A673 (cell line): ENCODE results near the gene ZDHHC19. TPM values are rescaled to one million over a fixed set of nuclear protein-coding genes. Genes with fewer than 3 reads are reported as not detected.

Source experiments
- BruUV-seq: library from RNA; stranded (reverse); fragments of 400-500 nt; replicated peaks from 2 replicates; lab custom pipeline; 2021; lab: Mats Ljungman, UMichigan
- CTCF ChIA-PET: fragments of 300-600 bp; sonication (Branson Sonifier 250); formaldehyde crosslinking; loops from one replicate; lab custom pipeline; 2022; ENCODE audit warnings: antibody characterized with exemption; lab: Charles Lee
- POLR2A ChIA-PET: fragments of 300-600 bp; sonication (Branson Sonifier 250); formaldehyde crosslinking; loops from one replicate; lab custom pipeline; 2022; ENCODE audit warnings: antibody characterized with exemption; ENCODE audit not compliant: low non-redundant PET; lab: Charles Lee
- DNase-seq: peaks from one replicate; pipeline ENCODE4 v3.0.0-alpha.2; 2015; ENCODE audit warnings: low spot score
- H3K27ac ChIP-seq: fragments of 200-600 bp; sonication (generic); 2 replicates; pipeline ENCODE4 v1.5.1; 2016; ENCODE audit warnings: mixed run types, low read depth, mild to moderate bottlenecking, mixed read lengths, antibody characterized with exemption, low read length; ENCODE audit not compliant: poor library complexity, severe bottlenecking
- H3K27me3 ChIP-seq: fragments of 200-600 bp; sonication (generic); replicated peaks from 2 replicates; pipeline ENCODE4 v1.6.1; 2017; ENCODE audit warnings: mixed run types, low read depth, mild to moderate bottlenecking, mixed read lengths, antibody characterized with exemption, low read length; ENCODE audit not compliant: insufficient read depth, poor library complexity
- H3K36me3 ChIP-seq: fragments of 200-600 bp; sonication (generic); 2 replicates; pipeline ENCODE4 v1.6.1; 2016; ENCODE audit warnings: mixed run types, mild to moderate bottlenecking, mixed read lengths, antibody characterized with exemption, low read length; ENCODE audit not compliant: insufficient read depth, poor library complexity, severe bottlenecking
- H3K4me1 ChIP-seq: fragments of 200-600 bp; sonication (generic); 2 replicates; pipeline ENCODE4 v1.6.1; 2017; ENCODE audit warnings: mixed run types, mild to moderate bottlenecking, mixed read lengths, antibody characterized with exemption, low read length; ENCODE audit not compliant: insufficient read depth, poor library complexity, severe bottlenecking
- H3K4me3 ChIP-seq: fragments of 200-600 bp; sonication (generic); 2 replicates; pipeline ENCODE4 v1.5.1; 2016; ENCODE audit warnings: low read depth, mixed run types, mild to moderate bottlenecking, mixed read lengths, low read length; ENCODE audit not compliant: poor library complexity, severe bottlenecking
- H3K9me3 ChIP-seq: fragments of 200-600 bp; sonication (generic); 2 replicates; pipeline ENCODE4 v1.6.1; 2016; ENCODE audit warnings: mixed run types, low read depth, mild to moderate bottlenecking, mixed read lengths, antibody characterized with exemption, low read length; ENCODE audit not compliant: poor library complexity, severe bottlenecking
- CTCF ChIP-seq: fragments of 300-800, 200-600 bp; sonication (generic); conservative IDR thresholded peaks from 2 replicates; pipeline ENCODE4 v1.5.1; 2017; ENCODE audit warnings: low read depth, mild to moderate bottlenecking, antibody characterized with exemption, low read length, moderate library complexity, mixed read lengths
- EZH2 ChIP-seq: fragments of 200-600 bp; sonication (generic); IDR thresholded peaks from 2 replicates; pipeline ENCODE4 v1.6.1; 2017; ENCODE audit warnings: borderline replicate concordance, low read depth, mild to moderate bottlenecking, mixed read lengths, antibody characterized with exemption, low read length; ENCODE audit not compliant: poor library complexity, severe bottlenecking
- intact Hi-C: fragments of 100-400 bp; cut with micrococcal nuclease; formaldehyde crosslinking; loops from one replicate; pipeline ENCODE4 v1.10.0; 2022; ENCODE audit not compliant: unreplicated experiment
- total RNA-seq: library from RNA; stranded (reverse); gene quantifications from 2 replicates; pipeline ENCODE4 v1.2.3, GENCODE V29; 2021

ZDHHC19 gene
- total RNA-seq, 1 experiment from 2014 or later = not detected

- Histone ChIP-seq H3K9me3 (no peaks in the 10 kb centered on the region), H3K4me3 (no peak overlapping the region), H3K4me1 (no peaks in the 10 kb centered on the region), H3K36me3 (no peaks in the 10 kb centered on the region), H3K27me3 (no peaks in the 10 kb centered on the region), H3K27ac (no peak overlapping the region)
- ChIA-PET POLR2A (no interaction called here), CTCF (no interaction called here)
- no TSS peak for BruUV-seq
- intact Hi-C loops = no loop called here
- DNase-seq = no peak
- TF ChIP-seq CTCF (no peak), EZH2 (no peak)
Observed at GRCh38 chr3:196180346-196180745, 30.9 kb downstream of the ZDHHC19 start.

DNA sequence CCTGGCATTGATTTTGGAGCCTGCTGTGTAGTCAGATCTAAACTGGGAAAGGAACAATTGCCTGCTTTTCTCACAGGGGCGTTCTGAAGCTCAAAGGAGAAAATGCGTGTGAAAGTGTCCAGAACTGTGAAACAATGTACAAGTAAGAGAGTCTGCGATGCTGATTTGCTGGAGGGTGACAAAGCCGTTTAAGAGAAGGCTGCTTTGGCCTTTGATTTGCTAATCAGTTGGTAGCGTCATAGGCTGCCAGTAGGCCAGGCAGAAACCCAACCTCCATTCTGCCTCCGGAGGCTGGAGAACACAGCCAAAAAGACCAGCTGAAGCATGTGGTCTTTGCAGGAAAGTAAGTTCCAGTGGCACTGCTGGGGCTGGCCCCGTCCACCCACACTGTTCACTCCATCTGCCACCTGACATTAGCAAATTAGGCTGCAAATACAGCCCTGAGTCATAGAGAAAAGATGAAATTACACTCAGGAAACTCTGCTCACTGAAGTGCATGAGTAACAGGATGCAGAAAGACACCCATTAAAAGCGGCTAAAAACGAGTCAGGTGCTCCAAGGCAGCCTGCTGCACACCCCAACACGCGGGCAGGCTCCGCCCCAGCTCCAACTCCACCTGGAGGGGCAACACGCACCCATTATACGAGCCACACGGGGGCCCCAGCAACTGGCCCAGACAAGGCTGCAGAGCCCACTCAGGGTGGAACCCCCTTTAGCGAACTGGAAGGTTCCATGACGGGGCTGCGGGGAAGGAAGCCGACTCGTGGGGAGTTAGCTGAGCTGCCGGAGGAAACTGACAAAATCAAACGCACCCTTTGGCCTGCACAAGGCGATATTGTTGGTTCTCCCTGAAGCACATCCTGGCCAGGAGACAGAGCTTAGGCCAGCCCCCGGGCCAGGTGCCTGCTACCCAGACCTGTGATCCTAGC lies 31.6 kb downstream of the ZDHHC19 start:
- H3K4me3 ChIP-seq = no peak overlapping the region
- BruUV-seq = no TSS peak
- no peaks in the 10 kb centered on the region for H3K4me1 ChIP-seq
- no peak overlapping the region for H3K27ac ChIP-seq
- intact Hi-C loops = no loop called here
- no peaks in the 10 kb centered on the region for H3K36me3 ChIP-seq
- CTCF ChIA-PET = no interaction called here
- H3K9me3 ChIP-seq = no peaks in the 10 kb centered on the region
- TF ChIP-seq CTCF = no peak
- no peak for TF ChIP-seq EZH2
- POLR2A ChIA-PET = no interaction called here
- no peaks in the 10 kb centered on the region for H3K27me3 ChIP-seq
- no peak for DNase-seq

DNA sequence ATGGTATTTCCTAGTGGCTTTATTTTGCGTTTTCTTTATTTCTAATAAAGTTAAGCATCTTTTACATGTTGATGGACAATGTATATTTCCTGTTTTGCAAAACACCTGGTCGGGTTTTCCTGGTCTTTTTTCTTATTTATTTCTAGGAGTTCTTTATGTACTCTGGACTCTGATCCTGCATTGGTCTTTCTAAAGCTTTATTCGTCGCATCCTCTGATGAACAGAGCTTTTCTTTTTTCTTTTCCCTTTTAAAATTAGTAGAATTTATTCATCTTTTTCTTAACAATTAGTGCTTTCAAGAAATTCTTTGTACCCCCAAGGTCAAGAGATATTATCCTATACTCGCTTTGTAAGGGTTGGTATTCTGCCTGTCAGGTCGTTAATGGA lies 32.2 kb downstream of the ZDHHC19 start:
- Histone ChIP-seq H3K9me3 (no peaks in the 10 kb centered on the region), H3K27me3 (no peaks in the 10 kb centered on the region), H3K36me3 (no peaks in the 10 kb centered on the region), H3K27ac (no peak overlapping the region), H3K4me3 (no peak overlapping the region), H3K4me1 (no peaks in the 10 kb centered on the region)
- ChIA-PET CTCF (no interaction called here), POLR2A (no interaction called here)
- intact Hi-C loops = no loop called here
- BruUV-seq = no TSS peak
- no peak for DNase-seq
- TF ChIP-seq EZH2 = no peak
- TF ChIP-seq CTCF = no peak
